A673 (cell line): ENCODE data around the gene FAM222B. TPM values are rescaled to one million over a fixed set of nuclear protein-coding genes. Genes with fewer than 3 reads are reported as not detected.

Experiments used
- BruUV-seq: library from RNA; stranded (reverse); fragments of 400-500 nt; replicated peaks from 2 replicates; lab custom pipeline; 2021; lab: Mats Ljungman, UMichigan
- CTCF ChIA-PET: fragments of 300-600 bp; sonication (Branson Sonifier 250); formaldehyde crosslinking; loops from one replicate; lab custom pipeline; 2022; ENCODE audit warnings: antibody characterized with exemption; lab: Charles Lee
- POLR2A ChIA-PET: fragments of 300-600 bp; sonication (Branson Sonifier 250); formaldehyde crosslinking; loops from one replicate; lab custom pipeline; 2022; ENCODE audit warnings: antibody characterized with exemption; ENCODE audit not compliant: low non-redundant PET; lab: Charles Lee
- DNase-seq: peaks from one replicate; pipeline ENCODE4 v3.0.0-alpha.2; 2015; ENCODE audit warnings: low spot score
- H3K27ac ChIP-seq: fragments of 200-600 bp; sonication (generic); 2 replicates; pipeline ENCODE4 v1.5.1; 2016; ENCODE audit warnings: mixed run types, low read depth, mild to moderate bottlenecking, mixed read lengths, antibody characterized with exemption, low read length; ENCODE audit not compliant: poor library complexity, severe bottlenecking
- H3K27me3 ChIP-seq: fragments of 200-600 bp; sonication (generic); replicated peaks from 2 replicates; pipeline ENCODE4 v1.6.1; 2017; ENCODE audit warnings: mixed run types, low read depth, mild to moderate bottlenecking, mixed read lengths, antibody characterized with exemption, low read length; ENCODE audit not compliant: insufficient read depth, poor library complexity
- H3K36me3 ChIP-seq: fragments of 200-600 bp; sonication (generic); 2 replicates; pipeline ENCODE4 v1.6.1; 2016; ENCODE audit warnings: mixed run types, mild to moderate bottlenecking, mixed read lengths, antibody characterized with exemption, low read length; ENCODE audit not compliant: insufficient read depth, poor library complexity, severe bottlenecking
- H3K4me1 ChIP-seq: fragments of 200-600 bp; sonication (generic); 2 replicates; pipeline ENCODE4 v1.6.1; 2017; ENCODE audit warnings: mixed run types, mild to moderate bottlenecking, mixed read lengths, antibody characterized with exemption, low read length; ENCODE audit not compliant: insufficient read depth, poor library complexity, severe bottlenecking
- H3K4me3 ChIP-seq: fragments of 200-600 bp; sonication (generic); 2 replicates; pipeline ENCODE4 v1.5.1; 2016; ENCODE audit warnings: low read depth, mixed run types, mild to moderate bottlenecking, mixed read lengths, low read length; ENCODE audit not compliant: poor library complexity, severe bottlenecking
- H3K9me3 ChIP-seq: fragments of 200-600 bp; sonication (generic); 2 replicates; pipeline ENCODE4 v1.6.1; 2016; ENCODE audit warnings: mixed run types, low read depth, mild to moderate bottlenecking, mixed read lengths, antibody characterized with exemption, low read length; ENCODE audit not compliant: poor library complexity, severe bottlenecking
- EZH2 ChIP-seq: fragments of 200-600 bp; sonication (generic); IDR thresholded peaks from 2 replicates; pipeline ENCODE4 v1.6.1; 2017; ENCODE audit warnings: borderline replicate concordance, low read depth, mild to moderate bottlenecking, mixed read lengths, antibody characterized with exemption, low read length; ENCODE audit not compliant: poor library complexity, severe bottlenecking
- intact Hi-C: fragments of 100-400 bp; cut with micrococcal nuclease; formaldehyde crosslinking; loops from one replicate; pipeline ENCODE4 v1.10.0; 2022; ENCODE audit not compliant: unreplicated experiment
- total RNA-seq: library from RNA; stranded (reverse); gene quantifications from 2 replicates; pipeline ENCODE4 v1.2.3, GENCODE V29; 2021
- TF ChIP-seq, protein P1 (sequence below): fragments of 300-800, 200-600 bp; sonication (generic); conservative IDR thresholded peaks from 2 replicates; pipeline ENCODE4 v1.5.1; 2017; ENCODE audit warnings: low read depth, mild to moderate bottlenecking, antibody characterized with exemption, low read length, moderate library complexity, mixed read lengths

The FAM222B gene
- total RNA-seq, 1 experiment from 2014 or later = 27.3 TPM

DNA sequence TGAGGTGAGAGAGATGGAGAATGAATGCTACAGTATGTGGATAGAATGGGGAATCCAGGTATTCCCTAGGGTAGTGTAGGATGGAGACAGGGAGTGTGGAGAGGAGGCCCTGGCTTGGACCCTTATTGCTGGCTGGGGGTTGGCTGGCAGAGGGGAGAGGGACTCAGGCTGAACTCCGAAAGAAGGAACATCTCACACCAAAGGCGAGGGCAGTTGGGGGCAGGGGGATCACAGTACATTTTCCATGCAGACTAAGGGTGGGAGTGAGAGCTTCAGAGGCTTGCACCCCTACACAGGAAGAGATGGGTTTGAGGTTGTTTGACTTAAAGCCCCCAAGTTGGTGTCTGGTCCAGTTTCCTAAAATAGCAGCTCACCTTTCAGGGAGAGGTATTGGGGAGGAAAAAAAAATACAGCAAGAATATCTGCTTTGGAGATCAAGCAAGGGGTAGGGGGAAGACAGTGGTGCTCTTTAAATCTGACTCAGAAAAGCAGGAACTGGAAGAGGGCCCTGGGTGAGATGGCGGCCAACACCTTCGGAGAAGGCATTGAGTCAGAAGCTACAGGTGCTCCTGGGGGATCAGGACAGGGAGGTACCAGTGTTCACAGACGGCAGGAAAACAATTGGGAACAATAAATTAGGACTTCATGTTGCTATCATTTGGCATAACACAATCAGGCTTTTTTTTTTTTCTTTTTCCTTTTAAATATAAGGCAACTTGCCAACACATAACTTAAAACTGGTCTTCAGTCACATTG lies 86.4 kb downstream of the FAM222B start:
- peaks cover 22% of the 10 kb centered on the region for H3K4me1 ChIP-seq
- no peaks in the 10 kb centered on the region for H3K27me3 ChIP-seq
- intact Hi-C loops = no loop called here
- no peaks in the 10 kb centered on the region for H3K9me3 ChIP-seq
- peaks cover 25% of the 10 kb centered on the region for H3K36me3 ChIP-seq
- CTCF ChIA-PET = no interaction called here
- DNase-seq = no peak
- no TSS peak for BruUV-seq
- TF ChIP-seq, protein P1, sequence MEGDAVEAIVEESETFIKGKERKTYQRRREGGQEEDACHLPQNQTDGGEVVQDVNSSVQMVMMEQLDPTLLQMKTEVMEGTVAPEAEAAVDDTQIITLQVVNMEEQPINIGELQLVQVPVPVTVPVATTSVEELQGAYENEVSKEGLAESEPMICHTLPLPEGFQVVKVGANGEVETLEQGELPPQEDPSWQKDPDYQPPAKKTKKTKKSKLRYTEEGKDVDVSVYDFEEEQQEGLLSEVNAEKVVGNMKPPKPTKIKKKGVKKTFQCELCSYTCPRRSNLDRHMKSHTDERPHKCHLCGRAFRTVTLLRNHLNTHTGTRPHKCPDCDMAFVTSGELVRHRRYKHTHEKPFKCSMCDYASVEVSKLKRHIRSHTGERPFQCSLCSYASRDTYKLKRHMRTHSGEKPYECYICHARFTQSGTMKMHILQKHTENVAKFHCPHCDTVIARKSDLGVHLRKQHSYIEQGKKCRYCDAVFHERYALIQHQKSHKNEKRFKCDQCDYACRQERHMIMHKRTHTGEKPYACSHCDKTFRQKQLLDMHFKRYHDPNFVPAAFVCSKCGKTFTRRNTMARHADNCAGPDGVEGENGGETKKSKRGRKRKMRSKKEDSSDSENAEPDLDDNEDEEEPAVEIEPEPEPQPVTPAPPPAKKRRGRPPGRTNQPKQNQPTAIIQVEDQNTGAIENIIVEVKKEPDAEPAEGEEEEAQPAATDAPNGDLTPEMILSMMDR = no peak
- no peak for TF ChIP-seq EZH2
- POLR2A ChIA-PET = no interaction called here
- H3K27ac ChIP-seq = no peak overlapping the region
- H3K4me3 ChIP-seq = no peak overlapping the region

DNA sequence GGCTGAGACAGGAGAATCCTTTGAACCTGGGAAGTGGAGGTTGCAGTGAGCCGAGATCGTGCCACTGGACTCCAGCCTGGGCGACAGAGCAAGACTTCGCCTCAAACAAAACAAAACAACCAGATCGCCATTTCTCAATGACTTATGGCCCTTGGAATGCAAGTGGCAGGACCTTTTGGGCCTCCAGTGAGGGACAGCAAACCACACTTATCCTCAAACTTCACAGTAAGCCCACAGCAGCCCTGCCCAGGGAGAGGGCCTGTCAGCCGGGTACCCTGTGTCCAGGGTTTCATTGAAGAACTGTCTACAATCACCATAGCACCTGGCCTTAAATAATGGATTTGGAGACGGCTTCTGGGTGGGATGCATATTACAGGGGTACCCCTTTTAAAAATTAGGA lies 87.1 kb downstream of the FAM222B start:
- POLR2A ChIA-PET = no interaction called here
- intact Hi-C loops = no loop called here
- Histone ChIP-seq H3K27me3 (no peaks in the 10 kb centered on the region), H3K27ac (no peak overlapping the region), H3K9me3 (no peaks in the 10 kb centered on the region), H3K4me1 (peaks cover 17% of the 10 kb centered on the region), H3K4me3 (no peak overlapping the region), H3K36me3 (peaks cover 31% of the 10 kb centered on the region)
- TF ChIP-seq, protein P1 = no peak
- BruUV-seq = no TSS peak
- no peak for DNase-seq
- CTCF ChIA-PET = no interaction called here

- no TSS peak for BruUV-seq
- ChIA-PET POLR2A (interaction anchor here (0.5 kb wide), 1 partner anchor 140 kb away, joined by 7 read pairs; no protein-coding TSS in a partner anchor), CTCF (interaction anchor here (0.6 to 2.5 kb wide), 5 partner anchors 23 to 200 kb away, joined by 3 to 82 read pairs (median 4); partner anchors contain the start of genes NEK8 and TLCD1)
- peaks cover 43% of the 10 kb centered on the region for H3K36me3 ChIP-seq
- no peak overlapping the region for H3K27ac ChIP-seq
- H3K4me1 ChIP-seq = peaks cover 9% of the 10 kb centered on the region
- no peaks in the 10 kb centered on the region for H3K9me3 ChIP-seq
- TF ChIP-seq, protein P1 = no peak
- TF ChIP-seq EZH2 = no peak
- no peak for DNase-seq
- no peaks in the 10 kb centered on the region for H3K27me3 ChIP-seq
- intact Hi-C loops = loop anchor here (2.0 kb wide), 1 partner anchor 25 kb away; the partner anchor contains the start of gene TLCD1
- no peak overlapping the region for H3K4me3 ChIP-seq
Observed at GRCh38 chr17:28751600-28752366, 90.8 kb downstream of the FAM222B start.
